ENCODE measurements around the gene CDH4. TPM values are rescaled to one million over a fixed set of nuclear protein-coding genes. Genes with fewer than 3 reads are reported as not detected.

CDH4 gene
- total RNA-seq, 1 donor from 2014 or later = 2.9 TPM

DNA sequence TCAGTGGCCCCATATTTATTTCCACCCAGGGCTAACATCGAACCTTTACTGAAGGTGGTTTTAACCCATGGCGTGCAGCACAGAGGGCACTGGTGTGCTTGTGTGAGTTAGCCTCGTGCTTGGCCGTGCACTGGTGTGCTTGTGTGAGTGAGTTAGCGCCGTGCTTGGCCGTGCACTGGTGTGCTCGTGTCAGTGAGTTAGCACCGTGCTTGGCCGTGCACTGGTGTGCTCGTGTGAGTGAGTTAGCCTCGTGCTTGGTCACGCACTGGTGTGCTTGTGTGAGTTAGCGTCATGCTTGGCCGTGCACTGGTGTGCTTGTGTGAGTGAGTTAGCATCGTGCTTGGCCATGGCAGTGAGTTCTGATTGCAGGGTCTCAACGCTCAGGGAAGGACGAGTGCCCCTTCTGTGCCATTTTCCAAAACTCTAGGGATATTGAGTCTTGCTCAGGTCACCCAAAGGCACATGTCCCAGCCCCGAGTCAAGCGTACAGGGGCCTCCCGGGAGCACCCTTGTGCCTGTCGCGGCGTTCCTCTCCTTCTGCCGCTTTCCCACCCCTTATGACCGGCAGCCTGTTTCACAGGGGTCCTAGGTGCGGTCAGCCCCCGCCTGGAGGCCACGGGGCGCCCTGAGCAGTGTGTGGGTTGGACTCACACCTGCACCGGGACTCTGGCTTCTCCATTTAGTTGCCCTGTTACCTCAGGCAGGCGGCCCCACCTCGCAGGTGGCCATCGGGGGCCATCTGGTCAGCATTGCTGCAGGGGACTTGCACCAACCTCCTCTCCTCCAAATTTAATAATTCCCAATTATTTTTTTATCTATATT, 399.1 kb downstream of the CDH4 start:
- Histone ChIP-seq H2AFZ (replicated peaks) (no peak overlapping the region), H3K9ac (no peak overlapping the region), H3K27ac (no peak overlapping the region), H3K79me2 (ENCODE audit: low read depth) (no peaks in the 10 kb centered on the region), H3K4me1 (peaks cover 3% of the 10 kb centered on the region), H3K4me3 (no peak overlapping the region), H3F3A (ENCODE audit: low read depth) (no peaks in the 10 kb centered on the region), H3K4me2 (no peak overlapping the region), H4K20me1 (ENCODE audit: low read depth) (no peaks in the 10 kb centered on the region), H3K27me3 (no peaks in the 10 kb centered on the region), H3K9me3 (ENCODE audit: low read depth) (no peaks in the 10 kb centered on the region), H3K36me3 (no peaks in the 10 kb centered on the region)
- no peak overlapping the region for H3K27ac Mint-ChIP-seq
- no peak for DNase-seq (ENCODE audit: low spot score)
- no peak overlapping the region for H3K4me3 Mint-ChIP-seq
- TF ChIP-seq, protein P1, sequence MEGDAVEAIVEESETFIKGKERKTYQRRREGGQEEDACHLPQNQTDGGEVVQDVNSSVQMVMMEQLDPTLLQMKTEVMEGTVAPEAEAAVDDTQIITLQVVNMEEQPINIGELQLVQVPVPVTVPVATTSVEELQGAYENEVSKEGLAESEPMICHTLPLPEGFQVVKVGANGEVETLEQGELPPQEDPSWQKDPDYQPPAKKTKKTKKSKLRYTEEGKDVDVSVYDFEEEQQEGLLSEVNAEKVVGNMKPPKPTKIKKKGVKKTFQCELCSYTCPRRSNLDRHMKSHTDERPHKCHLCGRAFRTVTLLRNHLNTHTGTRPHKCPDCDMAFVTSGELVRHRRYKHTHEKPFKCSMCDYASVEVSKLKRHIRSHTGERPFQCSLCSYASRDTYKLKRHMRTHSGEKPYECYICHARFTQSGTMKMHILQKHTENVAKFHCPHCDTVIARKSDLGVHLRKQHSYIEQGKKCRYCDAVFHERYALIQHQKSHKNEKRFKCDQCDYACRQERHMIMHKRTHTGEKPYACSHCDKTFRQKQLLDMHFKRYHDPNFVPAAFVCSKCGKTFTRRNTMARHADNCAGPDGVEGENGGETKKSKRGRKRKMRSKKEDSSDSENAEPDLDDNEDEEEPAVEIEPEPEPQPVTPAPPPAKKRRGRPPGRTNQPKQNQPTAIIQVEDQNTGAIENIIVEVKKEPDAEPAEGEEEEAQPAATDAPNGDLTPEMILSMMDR (IDR thresholded peaks at IDR 0.05) = no peak
- no peak for TF ChIP-seq EZH2 (IDR thresholded peaks at IDR 0.05)
- no peak for TF ChIP-seq EZH2phosphoT487 (IDR thresholded peaks at IDR 0.05)
- no peaks in the 10 kb centered on the region for H3K9me3 Mint-ChIP-seq
- H3K4me1 Mint-ChIP-seq = peaks cover 37% of the 10 kb centered on the region
- no peaks in the 10 kb centered on the region for H3K36me3 Mint-ChIP-seq
- H3K27me3 Mint-ChIP-seq (ENCODE audit: insufficient read depth, low read depth) = no peaks in the 10 kb centered on the region

DNA sequence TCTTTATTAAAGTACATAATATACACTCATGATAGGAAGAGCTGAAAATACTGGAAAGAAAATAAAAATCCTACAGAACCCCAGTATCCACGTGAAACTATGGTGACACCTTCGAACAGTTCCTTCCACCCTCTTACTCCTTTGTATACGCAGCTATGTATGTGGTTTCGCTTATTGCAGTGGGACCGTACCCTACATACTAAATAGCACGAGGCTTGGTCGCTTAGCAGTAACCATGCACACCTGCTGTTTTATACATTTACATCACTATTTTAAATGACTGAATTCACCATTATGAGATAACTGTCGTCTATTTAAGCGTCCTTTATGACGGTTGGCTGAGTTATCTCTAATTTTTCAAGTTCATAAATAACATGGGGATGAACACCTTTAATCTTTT, 400.1 kb downstream of the CDH4 start:
- Histone ChIP-seq H2AFZ (replicated peaks) (no peak overlapping the region), H3K36me3 (no peaks in the 10 kb centered on the region), H3K9ac (no peak overlapping the region), H3K9me3 (ENCODE audit: low read depth) (no peaks in the 10 kb centered on the region), H3K4me1 (peaks cover 3% of the 10 kb centered on the region), H3K4me2 (no peak overlapping the region), H3K27me3 (no peaks in the 10 kb centered on the region), H3K79me2 (ENCODE audit: low read depth) (no peaks in the 10 kb centered on the region), H4K20me1 (ENCODE audit: low read depth) (no peaks in the 10 kb centered on the region), H3K27ac (no peak overlapping the region), H3K4me3 (no peak overlapping the region), H3F3A (ENCODE audit: low read depth) (no peaks in the 10 kb centered on the region)
- peaks cover 34% of the 10 kb centered on the region for H3K4me1 Mint-ChIP-seq
- H3K27me3 Mint-ChIP-seq (ENCODE audit: insufficient read depth, low read depth) = peaks cover 2% of the 10 kb centered on the region
- H3K9me3 Mint-ChIP-seq = no peaks in the 10 kb centered on the region
- DNase-seq (ENCODE audit: low spot score) = no peak
- H3K4me3 Mint-ChIP-seq = no peak overlapping the region
- no peak overlapping the region for H3K27ac Mint-ChIP-seq
- TF ChIP-seq EZH2phosphoT487 (IDR thresholded peaks at IDR 0.05) (no peak), EZH2 (IDR thresholded peaks at IDR 0.05) (no peak)
- TF ChIP-seq, protein P1 (IDR thresholded peaks at IDR 0.05) = no peak
- no peaks in the 10 kb centered on the region for H3K36me3 Mint-ChIP-seq

DNA sequence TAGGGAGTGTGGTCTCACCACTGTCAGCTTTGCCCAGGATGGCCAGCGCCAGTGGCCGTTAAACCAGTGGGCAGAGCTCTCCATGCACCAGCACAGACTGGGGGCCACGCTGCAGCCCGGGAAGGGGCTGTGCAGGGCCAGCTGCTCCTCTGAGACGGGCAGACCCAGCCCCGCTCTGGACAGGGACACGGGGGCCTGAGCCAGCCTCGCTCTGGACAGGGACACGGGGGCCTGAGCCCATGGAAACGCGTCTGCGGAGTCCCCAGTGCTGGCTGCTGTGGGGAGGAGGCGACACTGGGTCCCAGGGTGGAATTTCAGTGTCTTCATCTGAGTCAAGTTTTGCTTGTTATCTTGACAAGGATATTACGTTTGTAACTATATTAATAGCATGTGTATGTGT, 402.7 kb downstream of the CDH4 start:
- Mint-ChIP-seq H3K9me3 (no peaks in the 10 kb centered on the region), H3K4me1 (peaks cover 25% of the 10 kb centered on the region), H3K36me3 (no peaks in the 10 kb centered on the region), H3K27ac (no peak overlapping the region), H3K27me3 (ENCODE audit: insufficient read depth, low read depth) (peaks cover 2% of the 10 kb centered on the region), H3K4me3 (no peak overlapping the region)
- Histone ChIP-seq H3F3A (ENCODE audit: low read depth) (no peaks in the 10 kb centered on the region), H3K36me3 (no peaks in the 10 kb centered on the region), H3K9ac (no peak overlapping the region), H3K4me1 (peaks cover 11% of the 10 kb centered on the region), H2AFZ (replicated peaks) (no peak overlapping the region), H3K79me2 (ENCODE audit: low read depth) (no peaks in the 10 kb centered on the region), H3K4me3 (no peak overlapping the region), H3K27ac (no peak overlapping the region), H4K20me1 (ENCODE audit: low read depth) (no peaks in the 10 kb centered on the region), H3K27me3 (no peaks in the 10 kb centered on the region), H3K4me2 (no peak overlapping the region), H3K9me3 (ENCODE audit: low read depth) (no peaks in the 10 kb centered on the region)
- TF ChIP-seq EZH2 (IDR thresholded peaks at IDR 0.05) = no peak
- TF ChIP-seq, protein P1 (IDR thresholded peaks at IDR 0.05) = no peak
- TF ChIP-seq EZH2phosphoT487 (IDR thresholded peaks at IDR 0.05) = no peak
- DNase-seq (ENCODE audit: low spot score) = no peak

Data from neural progenitor cell (in vitro differentiated cells).